Endodermal cell (in vitro differentiated cells): ENCODE results near the gene ABLIM2. TPM values are rescaled to one million over a fixed set of nuclear protein-coding genes. Genes with fewer than 3 reads are reported as not detected.

Experiments used
- DNase-seq: peaks from one replicate; pipeline ENCODE4 v3.0.0-alpha.2; 2017
- H3K27ac ChIP-seq: 2 replicates; pipeline ENCODE4 v1.5.1; 2013; ENCODE audit warnings: mild to moderate bottlenecking, low read depth, low read length, moderate library complexity
- H3K27me3 ChIP-seq: 2 replicates; pipeline ENCODE4 v1.6.1; 2013; ENCODE audit warnings: mild to moderate bottlenecking, low read length, moderate library complexity; ENCODE audit not compliant: insufficient read depth, control insufficient read depth, poor library complexity, severe bottlenecking
- H3K36me3 ChIP-seq: 2 replicates; pipeline ENCODE4 v1.7.0; 2013; ENCODE audit warnings: mild to moderate bottlenecking, low read length, moderate library complexity; ENCODE audit not compliant: control insufficient read depth, insufficient read depth
- H3K4me1 ChIP-seq: one replicate; pipeline ENCODE4 v1.7.0; 2013; ENCODE audit warnings: low read length; ENCODE audit not compliant: control insufficient read depth, insufficient read depth
- H3K4me3 ChIP-seq: 2 replicates; pipeline ENCODE4 v1.5.1; 2013; ENCODE audit warnings: mild to moderate bottlenecking, low read length, moderate library complexity
- H3K9ac ChIP-seq: 2 replicates; pipeline ENCODE4 v1.6.1; 2013; ENCODE audit warnings: mild to moderate bottlenecking, low read length, moderate library complexity; ENCODE audit not compliant: poor library complexity, severe bottlenecking; ENCODE audit errors: extremely low read depth
- H3K9me3 ChIP-seq: 2 replicates; pipeline ENCODE4 v1.6.1; 2013; ENCODE audit warnings: mild to moderate bottlenecking, low read length, moderate library complexity; ENCODE audit not compliant: control insufficient read depth
- H3K27ac Mint-ChIP-seq: 2 replicates; pipeline ENCODE4 v1.8.0; 2020; ENCODE audit warnings: mixed read lengths
- H3K27me3 Mint-ChIP-seq: 2 replicates; pipeline ENCODE4 v1.8.0; 2021; ENCODE audit warnings: mild to moderate bottlenecking, mixed read lengths; ENCODE audit not compliant: insufficient read depth
- H3K36me3 Mint-ChIP-seq: 2 replicates; pipeline ENCODE4 v1.8.0; 2020; ENCODE audit warnings: low read depth, mixed read lengths
- H3K4me1 Mint-ChIP-seq: 2 replicates; pipeline ENCODE4 v1.8.0; 2020; ENCODE audit warnings: mixed read lengths
- H3K4me3 Mint-ChIP-seq: 2 replicates; pipeline ENCODE4 v1.8.0; 2020; ENCODE audit warnings: mild to moderate bottlenecking, moderate library complexity, mixed read lengths
- H3K9me3 Mint-ChIP-seq: 2 replicates; pipeline ENCODE4 v1.8.0; 2020; ENCODE audit warnings: mild to moderate bottlenecking, mixed read lengths
- CTCF ChIP-seq: fragments of 200-600 bp; sonication (generic); conservative IDR thresholded peaks from 2 replicates; pipeline ENCODE4 v1.5.0; 2021; ENCODE audit warnings: antibody characterized with exemption, mild to moderate bottlenecking
- WGBS, 2 experiments: methylation state at CpG; one replicate each; pipeline versions ENCODE4 v1.1.5 to v1.1.7; 2013; ENCODE audit warnings: missing lambda C conversion rate in 2 of 2, mixed read lengths in 1 of 2; ENCODE audit not compliant: insufficient coverage in 1 of 2, insufficient read length in 1 of 2; 5-methylcytosine and 5-hydroxymethylcytosine counted together
- total RNA-seq, 2 donors: library from RNA; stranded (reverse); fragmentation: NEBNext Ultra II Directional in 1 of 2; extraction: Animal tissue kit (Norgen Biotek cat#: 25700) in 1 of 2; gene quantifications; 2 replicates in 1 of 2; 3 replicates in 1 of 2; pipeline ENCODE4 v1.2.1, GENCODE V29; 2021

ABLIM2 gene
- total RNA-seq, 2 donors from 2014 or later, result 0.35 to 1.6 TPM

GRCh38 chr4:8050555-8051206 lies 107.9 kb downstream of the ABLIM2 start:
- Mint-ChIP-seq H3K27me3 (no peaks in the 10 kb centered on the region), H3K4me1 (peaks cover 19% of the 10 kb centered on the region), H3K27ac (peak overlapping the region; percentile 91), H3K4me3 (no peak overlapping the region), H3K36me3 (no peaks in the 10 kb centered on the region), H3K9me3 (peaks cover 20% of the 10 kb centered on the region)
- peak overlapping the region; percentile 66 for H3K27ac ChIP-seq
- DNase-seq, result peak; percentile 92
- H3K9ac ChIP-seq, result no peak overlapping the region
- no peak overlapping the region for H3K4me3 ChIP-seq
- H3K9me3 ChIP-seq, result peaks cover 11% of the 10 kb centered on the region
- 65 to 76% methylated on average over 11 to 28 of the region's 28 CpGs for WGBS, 2 experiments
- no peaks in the 10 kb centered on the region for H3K36me3 ChIP-seq
- H3K27me3 ChIP-seq, result no peaks in the 10 kb centered on the region
- no peak for TF ChIP-seq CTCF
- H3K4me1 ChIP-seq, result no peaks in the 10 kb centered on the region

- no peaks in the 10 kb centered on the region for H3K36me3 ChIP-seq
- no peaks in the 10 kb centered on the region for H3K4me1 ChIP-seq
- peaks cover 8% of the 10 kb centered on the region for H3K9me3 ChIP-seq
- no peak for DNase-seq
- H3K27me3 ChIP-seq, result no peaks in the 10 kb centered on the region
- H3K4me3 Mint-ChIP-seq, result no peak overlapping the region
- H3K27ac ChIP-seq, result peak overlapping the region; percentile 13
- H3K36me3 Mint-ChIP-seq, result no peaks in the 10 kb centered on the region
- 68 to 71% methylated on average over 4 of the region's 4 CpGs for WGBS, 2 experiments
- no peak overlapping the region for H3K4me3 ChIP-seq
- H3K4me1 Mint-ChIP-seq, result peaks cover 19% of the 10 kb centered on the region
- TF ChIP-seq CTCF, result no peak
- H3K9me3 Mint-ChIP-seq, result peaks cover 17% of the 10 kb centered on the region
- no peaks in the 10 kb centered on the region for H3K27me3 Mint-ChIP-seq
- peak overlapping the region; percentile 91 for H3K27ac Mint-ChIP-seq
- no peak overlapping the region for H3K9ac ChIP-seq
Measured at GRCh38 chr4:8050180-8050554, 108.4 kb downstream of the ABLIM2 start.

- no peaks in the 10 kb centered on the region for H3K36me3 Mint-ChIP-seq
- H3K4me3 Mint-ChIP-seq, result no peak overlapping the region
- 86 to 87% methylated on average over 11 to 18 of the region's 18 CpGs for WGBS, 2 experiments
- Histone ChIP-seq H3K36me3 (no peaks in the 10 kb centered on the region), H3K4me1 (no peaks in the 10 kb centered on the region), H3K9ac (no peak overlapping the region), H3K4me3 (no peak overlapping the region), H3K27ac (no peak overlapping the region), H3K9me3 (no peaks in the 10 kb centered on the region), H3K27me3 (no peaks in the 10 kb centered on the region)
- peak; percentile 86 for DNase-seq
- H3K27ac Mint-ChIP-seq, result peak overlapping the region; percentile 91
- no peak for TF ChIP-seq CTCF
- peaks cover 25% of the 10 kb centered on the region for H3K4me1 Mint-ChIP-seq
- H3K9me3 Mint-ChIP-seq, result peaks cover 6% of the 10 kb centered on the region
- H3K27me3 Mint-ChIP-seq, result no peaks in the 10 kb centered on the region
Measured at GRCh38 chr4:8048856-8049676, 109.5 kb downstream of the ABLIM2 start.
